Endothelial cell (in vitro differentiated cells): ENCODE measurements around the gene CACNG8. TPM values are rescaled to one million over a fixed set of nuclear protein-coding genes. Genes with fewer than 3 reads are reported as not detected.

Source experiments
- DNase-seq: peaks from one replicate; pipeline ENCODE4 v3.0.0; 2021; ENCODE audit warnings: low spot score
- H3K27ac Mint-ChIP-seq: one replicate; pipeline ENCODE4 v1.8.0; 2021; ENCODE audit warnings: mixed read lengths, inconsistent platforms; ENCODE audit not compliant: unreplicated experiment
- H3K27me3 Mint-ChIP-seq: one replicate; pipeline ENCODE4 v1.8.0; 2021; ENCODE audit warnings: mild to moderate bottlenecking, moderate library complexity, mixed read lengths, inconsistent platforms; ENCODE audit not compliant: unreplicated experiment
- H3K36me3 Mint-ChIP-seq: one replicate; pipeline ENCODE4 v1.8.0; 2021; ENCODE audit warnings: mild to moderate bottlenecking, low read depth, mixed read lengths, inconsistent platforms; ENCODE audit not compliant: unreplicated experiment
- H3K4me1 Mint-ChIP-seq: one replicate; pipeline ENCODE4 v1.8.0; 2021; ENCODE audit warnings: mild to moderate bottlenecking, mixed read lengths, inconsistent platforms; ENCODE audit not compliant: unreplicated experiment
- H3K4me3 Mint-ChIP-seq: one replicate; pipeline ENCODE4 v1.8.0; 2021; ENCODE audit warnings: mild to moderate bottlenecking, mixed read lengths, inconsistent platforms; ENCODE audit not compliant: unreplicated experiment
- H3K9me3 Mint-ChIP-seq: one replicate; pipeline ENCODE4 v1.8.0; 2021; ENCODE audit warnings: mixed read lengths, inconsistent platforms; ENCODE audit not compliant: unreplicated experiment
- CTCF ChIP-seq: fragments of 200-600 bp; sonication (generic); IDR thresholded peaks from one replicate; pipeline ENCODE4 v1.5.0; 2021; ENCODE audit warnings: antibody characterized with exemption; ENCODE audit not compliant: unreplicated experiment
- total RNA-seq: library from RNA; stranded (reverse); fragmentation: NEBNext Ultra II Directional; extraction: Animal tissue kit (Norgen Biotek cat#: 25700); gene quantifications from one replicate; pipeline ENCODE4 v1.2.1, GENCODE V29; 2021; ENCODE audit not compliant: unreplicated experiment

CACNG8 gene
- total RNA-seq, 1 donor from 2014 or later, result 12.9 TPM

GRCh38 chr19:54010474-54010873 is 47.7 kb downstream of the CACNG8 start:
- no peak for DNase-seq
- peaks cover 4% of the 10 kb centered on the region for H3K27me3 Mint-ChIP-seq
- H3K4me1 Mint-ChIP-seq, result peaks cover 3% of the 10 kb centered on the region
- H3K9me3 Mint-ChIP-seq, result no peaks in the 10 kb centered on the region
- no peak overlapping the region for H3K4me3 Mint-ChIP-seq
- H3K27ac Mint-ChIP-seq, result no peak overlapping the region
- H3K36me3 Mint-ChIP-seq, result no peaks in the 10 kb centered on the region
- TF ChIP-seq CTCF, result no peak

DNA sequence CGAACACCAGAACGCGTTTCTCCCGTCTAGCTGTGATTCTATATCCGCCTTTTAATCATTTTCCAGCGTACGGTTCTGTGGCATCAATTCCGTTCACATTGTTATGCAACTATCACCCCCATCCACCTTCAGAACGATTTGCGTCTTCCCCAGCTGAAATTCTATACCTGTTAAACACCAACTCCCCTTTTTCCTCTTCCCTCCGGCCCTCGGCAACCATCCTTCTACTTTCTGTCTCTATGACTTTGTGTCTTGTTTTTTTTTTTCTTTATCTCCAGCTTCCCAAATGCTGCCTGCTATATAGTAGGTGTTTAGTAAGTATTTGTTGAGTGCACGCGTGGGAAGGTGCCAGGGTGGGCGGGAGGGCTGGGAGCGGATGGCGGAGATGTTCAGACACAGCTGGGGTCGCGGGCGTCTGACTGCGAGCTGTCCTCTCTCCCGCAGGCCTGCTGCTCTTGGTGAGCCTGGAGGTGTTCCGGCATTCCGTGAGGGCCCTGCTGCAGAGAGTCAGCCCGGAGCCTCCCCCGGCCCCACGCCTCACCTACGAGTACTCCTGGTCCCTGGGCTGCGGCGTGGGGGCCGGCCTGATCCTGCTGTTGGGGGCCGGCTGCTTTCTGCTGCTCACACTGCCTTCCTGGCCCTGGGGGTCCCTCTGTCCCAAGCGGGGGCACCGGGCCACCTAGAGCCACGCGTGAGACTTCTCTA is 48.9 kb downstream of the CACNG8 start:
- TF ChIP-seq CTCF, result no peak
- no peaks in the 10 kb centered on the region for H3K9me3 Mint-ChIP-seq
- no peak for DNase-seq
- peaks cover 5% of the 10 kb centered on the region for H3K4me1 Mint-ChIP-seq
- no peaks in the 10 kb centered on the region for H3K36me3 Mint-ChIP-seq
- peaks cover 4% of the 10 kb centered on the region for H3K27me3 Mint-ChIP-seq
- H3K27ac Mint-ChIP-seq, result no peak overlapping the region
- H3K4me3 Mint-ChIP-seq, result no peak overlapping the region

GRCh38 chr19:54013866-54014265 is 51.1 kb downstream of the CACNG8 start:
- Mint-ChIP-seq H3K27ac (no peak overlapping the region), H3K4me3 (no peak overlapping the region), H3K4me1 (peaks cover 5% of the 10 kb centered on the region), H3K36me3 (no peaks in the 10 kb centered on the region), H3K27me3 (peaks cover 4% of the 10 kb centered on the region), H3K9me3 (no peaks in the 10 kb centered on the region)
- DNase-seq, result no peak
- TF ChIP-seq CTCF, result no peak

GRCh38 chr19:54014920-54015560 is 52.3 kb downstream of the CACNG8 start:
- no peak overlapping the region for H3K4me3 Mint-ChIP-seq
- H3K4me1 Mint-ChIP-seq, result peaks cover 5% of the 10 kb centered on the region
- DNase-seq, result no peak
- no peaks in the 10 kb centered on the region for H3K9me3 Mint-ChIP-seq
- H3K27ac Mint-ChIP-seq, result no peak overlapping the region
- no peak for TF ChIP-seq CTCF
- H3K36me3 Mint-ChIP-seq, result no peaks in the 10 kb centered on the region
- H3K27me3 Mint-ChIP-seq, result peaks cover 4% of the 10 kb centered on the region

- Mint-ChIP-seq H3K27ac (no peak overlapping the region), H3K36me3 (no peaks in the 10 kb centered on the region), H3K4me1 (peaks cover 2% of the 10 kb centered on the region), H3K27me3 (peaks cover 4% of the 10 kb centered on the region), H3K4me3 (peak overlapping the region; percentile 31), H3K9me3 (no peaks in the 10 kb centered on the region)
- no peak for TF ChIP-seq CTCF
- no peak for DNase-seq
These were observed 54.5 kb downstream of the CACNG8 start for GRCh38 chr19:54017261-54017660.
